ENCODE results near the gene SORCS1. TPM values are rescaled to one million over a fixed set of nuclear protein-coding genes. Genes with fewer than 3 reads are reported as not detected.

SORCS1 gene
- total RNA-seq, 1 donor from 2014 or later = 0.23 TPM

DNA sequence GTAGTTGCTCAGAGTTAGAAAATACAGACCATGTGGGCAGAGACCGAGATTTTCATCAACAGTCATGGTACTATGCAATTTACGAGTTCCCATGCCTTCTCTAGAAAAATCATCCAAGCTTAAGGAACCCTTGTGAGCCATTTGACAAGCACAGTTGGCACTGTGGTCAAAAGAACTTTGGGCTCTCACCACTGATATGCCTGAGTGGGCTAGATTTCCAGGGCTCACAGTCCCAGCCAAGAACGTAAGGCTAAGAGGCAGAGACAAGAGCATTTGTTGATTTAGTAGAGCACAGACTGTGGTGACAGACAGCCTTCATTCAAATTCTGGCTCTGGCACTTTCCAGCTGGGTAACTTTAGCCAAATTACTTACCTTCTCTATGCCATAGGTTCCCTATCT lies 407.0 kb downstream of the SORCS1 start:
- Histone ChIP-seq H3K4me1 (no peaks in the 10 kb centered on the region), H3K27me3 (no peaks in the 10 kb centered on the region), H3K4me3 (no peak overlapping the region), H3K36me3 (no peaks in the 10 kb centered on the region), H3K9me3 (no peaks in the 10 kb centered on the region), H3K27ac (no peak overlapping the region)
- intact Hi-C loops (cut with DNase I) = no loop called here
- TF ChIP-seq, protein P1, sequence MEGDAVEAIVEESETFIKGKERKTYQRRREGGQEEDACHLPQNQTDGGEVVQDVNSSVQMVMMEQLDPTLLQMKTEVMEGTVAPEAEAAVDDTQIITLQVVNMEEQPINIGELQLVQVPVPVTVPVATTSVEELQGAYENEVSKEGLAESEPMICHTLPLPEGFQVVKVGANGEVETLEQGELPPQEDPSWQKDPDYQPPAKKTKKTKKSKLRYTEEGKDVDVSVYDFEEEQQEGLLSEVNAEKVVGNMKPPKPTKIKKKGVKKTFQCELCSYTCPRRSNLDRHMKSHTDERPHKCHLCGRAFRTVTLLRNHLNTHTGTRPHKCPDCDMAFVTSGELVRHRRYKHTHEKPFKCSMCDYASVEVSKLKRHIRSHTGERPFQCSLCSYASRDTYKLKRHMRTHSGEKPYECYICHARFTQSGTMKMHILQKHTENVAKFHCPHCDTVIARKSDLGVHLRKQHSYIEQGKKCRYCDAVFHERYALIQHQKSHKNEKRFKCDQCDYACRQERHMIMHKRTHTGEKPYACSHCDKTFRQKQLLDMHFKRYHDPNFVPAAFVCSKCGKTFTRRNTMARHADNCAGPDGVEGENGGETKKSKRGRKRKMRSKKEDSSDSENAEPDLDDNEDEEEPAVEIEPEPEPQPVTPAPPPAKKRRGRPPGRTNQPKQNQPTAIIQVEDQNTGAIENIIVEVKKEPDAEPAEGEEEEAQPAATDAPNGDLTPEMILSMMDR (IDR thresholded peaks at IDR 0.05) = no peak
- no peak for ATAC-seq
- DNase-seq = no peak

DNA sequence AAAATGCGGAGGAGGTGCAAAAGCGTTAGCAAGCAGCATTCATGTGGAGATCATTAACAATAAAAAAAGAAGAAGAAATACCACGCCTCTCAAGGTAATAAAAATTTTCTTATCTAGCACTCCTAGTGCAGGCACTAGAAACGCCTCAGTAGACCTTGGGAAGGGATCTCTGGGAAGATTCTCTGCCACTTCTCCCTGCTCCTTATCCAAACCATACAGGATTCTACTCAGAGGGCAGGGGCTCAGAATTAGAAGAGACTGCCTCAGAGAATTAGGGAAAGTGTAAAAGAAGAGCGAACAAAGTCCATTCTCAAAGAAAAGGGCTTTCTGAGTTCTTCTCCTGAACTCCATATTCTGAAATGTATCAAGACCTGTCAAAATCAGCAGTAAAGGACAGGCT lies 413.4 kb downstream of the SORCS1 start:
- Histone ChIP-seq H3K27me3 (no peaks in the 10 kb centered on the region), H3K4me3 (no peak overlapping the region), H3K9me3 (no peaks in the 10 kb centered on the region), H3K27ac (no peak overlapping the region), H3K4me1 (no peaks in the 10 kb centered on the region), H3K36me3 (no peaks in the 10 kb centered on the region)
- intact Hi-C loops (cut with DNase I) = no loop called here
- TF ChIP-seq, protein P1 (IDR thresholded peaks at IDR 0.05) = no peak
- ATAC-seq (no peak), DNase-seq (no peak)

DNA sequence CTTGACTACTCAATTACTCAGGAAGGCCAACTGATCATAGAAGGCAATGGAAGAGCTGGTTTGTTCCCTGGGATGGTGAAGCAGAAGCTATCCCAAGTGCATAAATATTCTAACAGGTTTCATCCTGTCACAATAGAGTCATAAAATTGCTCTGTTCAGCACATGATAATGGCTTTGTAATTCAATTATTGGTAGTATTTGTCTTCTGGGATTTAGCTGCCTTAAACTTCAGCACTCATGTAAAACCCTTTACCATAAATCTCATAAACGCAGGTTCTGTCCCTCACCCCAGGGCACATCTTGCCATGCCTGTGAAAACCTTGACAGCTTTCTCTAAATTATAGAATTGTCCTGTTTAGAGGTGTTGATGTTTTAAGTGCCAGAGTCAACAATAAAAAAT lies 417.6 kb downstream of the SORCS1 start:
- Histone ChIP-seq H3K27ac (no peak overlapping the region), H3K4me3 (no peak overlapping the region), H3K9me3 (no peaks in the 10 kb centered on the region), H3K4me1 (no peaks in the 10 kb centered on the region), H3K27me3 (no peaks in the 10 kb centered on the region), H3K36me3 (no peaks in the 10 kb centered on the region)
- ATAC-seq = no peak
- intact Hi-C loops (cut with DNase I) = no loop called here
- no peak for DNase-seq
- TF ChIP-seq, protein P1 (IDR thresholded peaks at IDR 0.05) = no peak

DNA sequence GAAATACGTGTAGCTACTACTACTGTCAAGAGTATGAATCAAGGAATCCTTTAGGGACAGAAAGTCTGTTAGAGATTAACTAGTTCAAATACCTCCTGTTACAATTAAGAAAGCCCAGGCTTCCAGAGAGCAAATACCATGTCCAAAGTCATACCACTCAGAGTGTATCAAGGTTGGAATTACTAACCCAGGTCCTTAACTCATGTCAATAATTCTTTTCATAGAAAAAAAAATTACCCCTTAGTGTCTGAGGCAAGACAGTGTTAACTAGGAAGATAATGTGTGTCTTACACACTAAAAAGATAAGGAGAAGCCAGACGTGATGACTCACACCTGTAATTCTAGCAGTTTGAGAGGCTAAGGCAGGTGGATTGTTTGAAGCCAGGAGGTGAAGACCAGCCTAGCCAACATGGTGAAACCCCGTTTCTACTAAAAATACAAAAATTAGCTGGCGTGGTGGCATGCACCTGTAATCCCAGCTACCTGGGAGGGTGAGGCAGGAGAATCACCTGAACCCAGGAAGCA lies 423.4 kb downstream of the SORCS1 start:
- H3K4me1 ChIP-seq = no peaks in the 10 kb centered on the region
- H3K27ac ChIP-seq = no peak overlapping the region
- H3K9me3 ChIP-seq = no peaks in the 10 kb centered on the region
- intact Hi-C loops (cut with DNase I) = no loop called here
- DNase-seq (no peak), ATAC-seq (no peak)
- H3K36me3 ChIP-seq = no peaks in the 10 kb centered on the region
- no peaks in the 10 kb centered on the region for H3K27me3 ChIP-seq
- TF ChIP-seq, protein P1 (IDR thresholded peaks at IDR 0.05) = no peak
- no peak overlapping the region for H3K4me3 ChIP-seq

DNA sequence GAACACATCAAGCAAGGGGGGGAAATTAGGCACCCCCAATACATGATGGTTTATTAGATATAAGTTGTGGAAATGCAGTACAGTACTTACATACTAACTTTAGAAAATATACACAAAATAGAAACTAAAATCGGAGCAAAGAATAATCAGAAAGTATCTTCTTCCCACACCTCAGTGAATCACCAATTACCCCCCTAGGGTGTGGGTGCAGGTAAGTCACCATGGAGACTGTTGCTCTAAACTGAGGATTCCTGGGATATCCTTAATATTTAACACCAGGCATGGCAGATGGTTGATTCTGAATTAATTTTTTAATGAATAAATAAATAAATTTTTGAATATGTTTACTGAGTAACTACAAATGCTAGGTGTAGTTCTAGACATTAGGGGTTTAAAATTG lies 424.4 kb downstream of the SORCS1 start:
- intact Hi-C loops (cut with DNase I) = no loop called here
- no peak for ATAC-seq
- TF ChIP-seq, protein P1 (IDR thresholded peaks at IDR 0.05) = no peak

DNA sequence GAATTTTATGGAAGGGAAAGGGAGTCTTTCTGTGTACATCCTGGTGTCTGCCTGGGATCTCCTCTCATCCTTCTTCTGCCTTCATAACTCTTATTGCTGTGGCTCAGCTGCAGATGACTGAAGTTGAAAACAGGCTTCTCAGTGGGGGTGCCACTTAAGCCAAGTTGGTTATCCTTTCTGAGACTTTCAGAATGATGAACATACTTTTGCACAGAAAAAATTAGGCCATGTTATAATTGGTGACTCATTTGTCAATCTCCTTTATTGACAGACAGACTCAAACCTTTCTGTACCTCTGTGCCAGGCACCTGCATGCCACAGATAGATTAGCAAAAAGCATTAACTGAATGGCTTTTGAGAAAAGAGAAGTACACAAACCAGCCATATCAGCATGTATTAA lies 430.3 kb downstream of the SORCS1 start:
- ATAC-seq = no peak
- Histone ChIP-seq H3K27ac (no peak overlapping the region), H3K27me3 (no peaks in the 10 kb centered on the region), H3K36me3 (no peaks in the 10 kb centered on the region), H3K4me3 (no peak overlapping the region), H3K9me3 (no peaks in the 10 kb centered on the region), H3K4me1 (no peaks in the 10 kb centered on the region)
- intact Hi-C loops (cut with DNase I) = no loop called here
- TF ChIP-seq, protein P1 (IDR thresholded peaks at IDR 0.05) = no peak
- DNase-seq = no peak

More for the DNA sequence above, 424.4 kb downstream of the SORCS1 start:
- DNase-seq = no peak
- no peaks in the 10 kb centered on the region for H3K27me3 ChIP-seq
- no peak overlapping the region for H3K4me3 ChIP-seq
- no peaks in the 10 kb centered on the region for H3K9me3 ChIP-seq
- H3K36me3 ChIP-seq = no peaks in the 10 kb centered on the region
- H3K27ac ChIP-seq = no peak overlapping the region
- no peaks in the 10 kb centered on the region for H3K4me1 ChIP-seq
